ENCODE results near the gene STPG3.

STPG3 gene

GRCh38 chr9:137222190-137223077, 28.7 kb upstream of the STPG3 start, which contains the start of gene RNF208:
TSS of gene RNF208 (minus strand) at chr9:137222240. CDS start at chr9:137221212, 1,028 bp downstream.
- peak; percentile 53 to 58 for DNase-seq

GRCh38 chr9:137223078-137223970, 27.8 kb upstream of the STPG3 start:
- DNase-seq: peak; percentile 99

DNA sequence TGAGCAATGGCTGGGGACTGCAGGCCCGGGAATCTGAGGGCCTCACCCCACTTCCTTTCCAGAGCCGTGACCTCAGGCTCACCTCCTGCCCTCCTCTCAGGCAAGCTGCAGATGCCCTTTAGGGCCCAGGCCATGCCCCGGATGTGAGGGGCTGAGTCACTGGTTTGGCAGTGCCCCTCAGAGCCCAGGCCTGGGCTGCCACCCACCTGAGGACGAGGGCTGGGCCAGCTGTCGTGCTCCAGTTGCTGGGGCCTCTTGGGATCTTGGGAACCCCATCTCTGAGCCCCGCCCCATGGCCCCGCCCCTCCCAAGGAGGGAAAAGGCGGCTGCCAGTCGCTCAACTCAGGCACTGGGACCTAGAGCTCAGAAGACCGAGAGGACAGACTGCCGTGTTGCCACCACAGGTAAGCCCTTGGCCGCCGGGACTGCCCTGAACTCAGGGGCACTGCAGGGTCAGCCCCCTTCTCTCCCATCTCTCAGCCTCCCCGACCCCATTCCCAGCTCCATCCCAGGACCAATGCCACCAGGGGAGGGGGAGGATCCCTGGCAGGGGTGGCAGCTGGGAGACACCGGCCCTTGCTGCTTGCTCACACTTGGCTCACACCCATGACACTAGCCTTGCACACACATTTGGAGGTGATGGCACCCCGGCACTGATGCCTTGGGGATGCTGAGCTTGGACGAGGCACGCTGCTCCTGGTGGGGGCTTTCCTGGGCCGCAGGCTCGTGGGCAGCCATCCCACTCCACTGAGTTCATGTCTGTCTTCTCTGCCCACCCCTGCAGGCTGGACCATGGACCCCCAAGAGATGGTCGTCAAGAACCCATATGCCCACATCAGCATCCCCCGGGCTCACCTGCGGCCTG, 26.0 kb upstream of the STPG3 start, which contains the start of gene CYSRT1:
TSS of gene CYSRT1 (plus strand) at position 345 of the 865 bp plus-strand sequence. CDS start at position 793, 448 bp downstream.
- peak in 1 of 2 experiments; percentile 42 for DNase-seq

DNA sequence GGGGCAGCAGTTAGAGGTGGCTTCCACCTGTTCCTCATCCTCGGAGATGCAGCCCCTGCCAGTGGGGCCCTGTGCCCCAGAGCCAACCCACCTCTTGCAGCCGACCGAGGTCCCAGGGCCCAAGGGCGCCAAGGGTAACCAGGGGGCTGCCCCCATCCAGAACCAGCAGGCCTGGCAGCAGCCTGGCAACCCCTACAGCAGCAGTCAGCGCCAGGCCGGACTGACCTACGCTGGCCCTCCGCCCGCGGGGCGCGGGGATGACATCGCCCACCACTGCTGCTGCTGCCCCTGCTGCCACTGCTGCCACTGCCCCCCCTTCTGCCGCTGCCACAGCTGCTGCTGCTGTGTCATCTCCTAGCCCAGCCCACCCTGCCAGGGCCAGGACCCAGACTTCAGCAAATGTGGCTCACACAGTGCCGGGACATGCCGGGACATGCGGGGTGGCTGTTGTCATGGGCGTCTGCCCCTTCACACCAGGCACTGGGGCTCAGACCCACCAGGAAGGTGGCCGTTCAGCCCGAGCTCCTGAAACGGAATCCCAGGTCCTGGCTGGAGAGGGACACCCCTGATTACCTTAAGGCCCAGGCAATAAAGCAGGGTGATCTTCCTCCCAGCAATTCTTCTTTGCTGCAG, 25.3 kb upstream of the STPG3 start:
- DNase-seq: no peak

DNA sequence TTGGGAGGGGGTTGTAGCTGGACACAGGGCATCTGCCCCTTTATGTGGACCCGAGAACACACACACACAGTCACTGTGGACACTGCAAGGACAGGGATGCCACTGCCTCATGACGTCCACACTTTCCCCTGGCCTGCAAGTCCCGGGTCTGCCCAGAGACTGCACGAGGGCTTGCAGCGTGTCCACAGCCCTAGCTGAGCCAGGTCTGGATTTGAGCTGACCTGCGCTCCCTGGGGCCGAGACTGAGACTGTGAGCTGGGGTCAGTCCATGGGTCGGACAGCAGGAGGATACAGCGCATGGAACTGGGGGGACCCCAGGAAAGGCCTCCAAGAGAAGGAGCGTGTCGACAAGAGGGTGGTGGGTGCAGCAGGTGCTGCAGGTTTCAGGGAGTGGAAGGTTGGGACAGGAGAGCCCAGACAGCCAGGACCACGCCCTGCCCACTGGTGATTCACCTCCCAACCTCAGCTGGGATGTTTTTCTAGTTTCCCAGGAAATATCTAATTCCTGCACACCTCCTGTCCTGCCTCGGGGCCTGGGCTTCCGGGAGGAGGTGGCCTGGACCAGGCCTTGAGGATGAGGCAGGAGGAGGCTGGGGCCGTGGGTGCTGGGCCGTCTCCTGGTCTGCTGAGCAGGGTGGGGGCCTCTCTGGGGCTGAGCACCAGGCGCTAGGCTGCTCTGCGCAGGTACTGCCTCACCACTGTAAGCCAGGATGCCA, 24.6 kb upstream of the STPG3 start:
- DNase-seq: peak in 1 of 2 experiments; percentile 23

DNA sequence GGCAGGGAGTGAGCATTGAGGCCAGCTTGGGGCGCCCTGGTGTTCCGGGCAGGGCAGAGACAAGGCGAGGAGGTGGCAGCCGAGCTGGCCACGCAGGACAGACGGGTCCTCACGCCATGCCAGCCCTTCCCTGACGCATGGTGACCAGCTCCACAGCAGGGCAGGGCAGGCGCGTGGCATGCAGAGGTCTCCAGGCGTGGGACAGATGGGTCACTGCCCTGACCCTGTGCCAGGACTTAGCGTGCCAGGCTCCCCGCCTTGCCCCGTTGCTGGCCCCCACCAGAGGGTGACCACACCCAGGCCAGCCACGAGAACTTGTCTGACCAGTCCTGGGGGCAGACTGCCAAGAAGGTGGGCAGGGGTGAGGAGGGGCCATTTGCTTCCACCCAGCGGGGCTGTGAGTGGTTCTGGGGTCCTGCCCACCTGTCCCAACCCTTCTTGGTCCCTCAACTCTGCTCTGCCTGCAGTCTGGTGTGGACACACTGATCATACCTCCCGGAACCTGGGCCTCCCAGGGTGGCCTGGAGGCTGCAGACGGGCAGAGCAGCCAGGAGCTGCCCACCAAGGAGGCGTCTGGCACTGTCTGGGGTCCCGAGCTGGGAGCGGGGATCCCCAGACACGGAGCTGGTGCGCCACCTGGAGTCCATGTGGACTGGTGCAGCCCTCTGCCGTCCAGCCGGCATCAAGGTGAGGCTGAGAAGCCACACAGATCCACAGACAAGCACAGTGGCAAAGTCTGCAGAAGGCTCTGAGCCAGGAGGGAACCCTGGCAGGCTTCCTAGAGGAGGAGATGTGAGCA, 23.8 kb upstream of the STPG3 start, which contains the start of gene RNF224:
TSS of gene RNF224 (plus strand) at position 449 of the 799 bp plus-strand sequence. CDS start 834 bp downstream, outside the sequence.
- DNase-seq: peak; percentile 90

DNA sequence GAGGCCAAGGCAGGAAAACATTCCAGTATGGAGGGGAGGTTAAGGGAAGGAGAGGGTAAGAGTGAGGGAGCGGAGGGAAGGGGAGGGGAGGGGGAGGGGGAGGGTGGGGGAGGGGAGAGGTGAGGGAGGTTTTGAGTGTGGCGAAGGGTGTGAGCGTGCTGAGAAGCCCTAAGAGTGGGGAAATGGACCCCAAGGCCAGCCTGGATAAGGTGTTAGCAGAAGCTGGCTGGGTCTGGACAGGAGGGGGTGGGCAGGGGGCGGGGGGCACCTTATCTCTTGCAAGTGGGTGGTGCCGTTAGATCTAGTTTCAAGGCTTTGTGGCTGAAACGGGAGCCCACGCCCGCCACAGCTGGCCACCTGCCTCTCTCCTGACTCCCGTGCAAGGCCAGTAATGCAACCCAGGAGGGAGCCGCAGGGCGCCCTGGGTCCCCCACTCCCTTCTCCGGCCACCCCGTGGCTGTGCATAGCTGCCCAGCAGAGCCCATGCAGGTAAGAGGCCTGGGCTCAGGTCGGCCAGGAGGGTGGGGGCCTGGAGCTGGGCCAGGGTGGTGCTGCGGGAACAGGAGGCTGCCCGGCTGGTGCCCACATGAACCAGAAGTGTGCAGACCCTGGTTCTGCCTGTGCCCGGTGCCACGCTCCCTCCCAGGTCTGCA, 23.1 kb upstream of the STPG3 start:
- no peak for DNase-seq

DNA sequence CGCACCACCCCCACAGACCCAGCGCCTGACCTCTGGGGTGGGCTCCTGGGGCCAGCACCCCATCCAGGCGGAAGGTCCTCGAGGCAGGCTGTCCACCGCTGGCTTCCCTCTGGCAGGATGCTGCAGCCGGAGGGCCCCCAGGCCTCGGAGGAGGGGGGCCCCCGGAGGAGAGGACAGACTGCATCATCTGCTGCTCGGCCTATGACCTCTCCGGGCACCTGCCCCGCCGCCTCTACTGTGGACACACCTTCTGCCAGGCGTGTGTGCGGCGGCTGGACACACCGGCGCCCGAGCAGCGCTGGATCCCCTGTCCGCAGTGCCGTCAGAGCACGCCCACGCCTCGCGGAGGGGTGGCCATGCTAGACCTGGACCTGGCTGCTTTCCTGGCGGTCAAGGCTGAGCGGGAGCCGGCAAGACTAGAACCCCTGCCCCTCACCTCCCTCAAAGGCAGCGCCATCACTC, 22.5 kb upstream of the STPG3 start:
- DNase-seq: no peak

GRCh38 chr9:137228968-137229896, 21.9 kb upstream of the STPG3 start:
- DNase-seq: no peak

DNA sequence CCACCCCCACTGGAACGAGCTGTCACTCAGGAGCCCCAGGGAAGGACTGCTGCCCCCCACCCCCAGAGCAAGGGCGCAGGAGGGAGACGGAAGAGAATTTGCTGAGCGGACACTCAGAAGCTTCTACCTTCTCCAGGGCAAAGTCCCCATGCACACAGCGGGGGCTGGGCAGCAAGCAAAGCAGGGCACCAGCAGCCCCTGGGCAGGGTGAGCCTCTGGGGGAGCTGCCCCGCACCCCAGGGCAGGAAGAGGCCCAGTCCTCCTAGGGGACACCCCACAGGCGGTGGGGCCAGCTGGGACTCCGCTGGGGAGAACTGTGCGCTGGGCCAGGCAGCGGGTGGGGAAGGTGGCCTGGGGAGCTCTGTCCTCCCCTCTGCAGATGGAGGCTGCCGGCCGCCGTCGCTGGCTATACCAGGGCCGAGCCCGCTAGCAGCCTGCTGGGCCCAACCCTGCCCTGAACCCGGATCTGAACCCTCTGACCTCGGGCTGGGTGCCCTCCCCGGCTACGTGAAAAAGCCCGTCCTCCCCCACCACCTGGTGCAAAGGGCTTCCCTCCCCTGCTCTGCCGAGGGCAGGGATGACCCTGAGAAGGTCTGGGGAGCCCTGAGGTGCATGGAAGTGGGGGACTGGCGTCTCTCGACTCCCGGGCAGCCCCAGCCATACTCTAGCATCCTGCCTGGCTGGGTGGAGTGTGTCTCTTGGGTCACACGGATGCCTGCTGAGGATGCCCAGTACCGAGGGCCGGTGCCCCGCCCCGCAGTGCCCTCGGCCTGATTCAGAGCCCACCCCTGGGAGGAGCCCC, 21.0 kb upstream of the STPG3 start:
- DNase-seq: no peak

- DNase-seq: no peak
Measured at GRCh38 chr9:137230705-137231371, 20.2 kb upstream of the STPG3 start, which contains the start of gene SLC34A3. TSS of gene SLC34A3 (plus strand) at chr9:137230901. CDS start at chr9:137231703, 802 bp downstream.

GRCh38 chr9:137231372-137232039, 19.6 kb upstream of the STPG3 start:
- DNase-seq: no peak

GRCh38 chr9:137232101-137232500, 19.0 kb upstream of the STPG3 start:
- DNase-seq: no peak

GRCh38 chr9:137232510-137232909, 18.6 kb upstream of the STPG3 start:
- DNase-seq: no peak

DNA sequence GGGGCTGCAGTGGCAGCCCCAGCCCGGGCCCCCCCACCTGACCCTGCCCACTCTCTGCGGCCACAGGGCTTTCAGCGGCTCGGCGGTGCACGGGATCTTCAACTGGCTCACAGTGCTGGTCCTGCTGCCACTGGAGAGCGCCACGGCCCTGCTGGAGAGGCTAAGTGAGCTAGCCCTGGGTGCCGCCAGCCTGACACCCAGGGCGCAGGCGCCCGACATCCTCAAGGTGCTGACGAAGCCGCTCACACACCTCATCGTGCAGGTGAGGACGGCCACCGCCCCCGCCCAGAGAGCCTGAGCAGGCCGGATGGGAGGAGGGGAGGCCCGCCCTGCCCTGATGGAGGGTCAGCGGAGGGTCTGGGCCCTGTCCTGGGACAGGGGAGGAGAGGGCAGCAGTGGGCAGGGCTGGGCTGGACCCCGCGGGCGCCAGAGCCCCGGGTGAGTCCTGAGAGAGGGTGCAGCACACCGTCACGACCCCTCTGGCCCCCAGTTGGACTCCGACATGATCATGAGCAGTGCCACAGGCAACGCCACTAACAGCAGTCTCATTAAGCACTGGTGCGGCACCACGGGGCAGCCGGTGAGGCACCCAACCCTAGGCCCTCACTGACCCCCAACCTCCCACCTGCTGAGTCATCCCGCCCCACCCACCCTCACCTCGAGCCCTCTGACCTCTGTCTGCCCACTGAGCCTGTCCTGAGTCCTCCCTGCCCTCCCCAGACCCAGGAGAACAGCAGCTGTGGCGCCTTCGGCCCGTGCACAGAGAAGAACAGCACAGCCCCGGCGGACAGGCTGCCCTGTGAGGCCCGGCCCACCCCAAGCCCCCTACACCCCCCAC, 17.7 kb upstream of the STPG3 start:
- no peak for DNase-seq
